ENCODE measurements around the gene CDH5. TPM values are rescaled to one million over a fixed set of nuclear protein-coding genes. Genes with fewer than 3 reads are reported as not detected.

The CDH5 gene
- total and polyA plus RNA-seq, 2 donors (not counting 3 experiments of a cell fraction or from before 2014, with no cell fraction given) = 765 to 815 TPM

DNA sequence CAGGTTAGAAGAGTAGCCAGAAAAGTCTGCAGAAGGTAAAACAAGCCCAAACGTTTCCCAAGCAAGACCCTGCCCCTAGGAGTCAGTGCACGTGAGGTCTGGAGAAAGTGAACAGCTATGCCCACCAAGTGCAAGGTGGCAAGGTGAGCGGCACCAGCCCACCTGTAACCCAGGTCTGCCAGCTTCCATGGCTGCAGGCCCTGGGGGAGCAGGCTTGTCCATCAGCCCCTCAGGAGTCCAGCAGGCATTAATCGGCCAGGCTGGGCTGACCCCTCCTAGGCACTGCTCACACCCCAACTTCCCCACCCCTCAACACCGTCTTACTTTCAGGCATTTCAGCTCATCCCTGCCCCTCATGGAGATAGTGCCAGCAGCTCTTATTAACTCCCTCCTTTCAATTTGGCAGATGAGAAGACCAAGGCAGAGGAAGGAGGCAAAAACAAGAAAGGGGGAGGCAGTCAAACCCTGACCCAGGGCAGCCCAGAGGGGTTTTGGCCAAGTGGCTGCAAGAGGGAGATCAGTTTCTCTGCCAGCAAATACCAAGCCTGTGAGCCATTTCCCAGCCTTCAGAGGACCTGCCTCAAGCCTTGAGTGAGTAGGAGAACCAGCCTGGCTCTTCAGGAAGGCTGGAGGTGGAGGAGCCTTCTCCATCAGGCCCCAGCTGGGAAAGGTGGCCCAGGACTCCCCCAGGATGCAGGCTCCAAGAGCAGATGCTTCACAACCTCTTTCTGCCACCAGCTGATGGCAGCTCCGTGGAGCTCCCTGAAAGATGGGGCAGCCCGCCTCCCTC, 75.3 kb downstream of the CDH5 start:
- POLR2A ChIA-PET = interaction anchor here (0.6 kb wide), 1 partner anchor 244 kb away, joined by 3 read pairs; no protein-coding TSS in a partner anchor

More for the DNA sequence above, 75.3 kb downstream of the CDH5 start:
- dilution Hi-C loops (cut with MboI; ENCODE audit: extremely low pct_ligation_motif_present, low sequenced_read_pairs) (no loop called here), intact Hi-C loops (cut with micrococcal nuclease) (no loop called here)
- Histone ChIP-seq H3K27ac (ENCODE audit: insufficient read depth, low read depth, low read length) (no peak overlapping the region), H3K4me1 (ENCODE audit: control insufficient read depth, extremely low read depth, insufficient read depth, low read length) (no peaks in the 10 kb centered on the region), H3K9me3 (replicated peaks; ENCODE audit: control insufficient read depth, insufficient read depth, low read length) (no peaks in the 10 kb centered on the region), H4K20me1 (replicated peaks; ENCODE audit: control insufficient read depth, extremely low read depth, insufficient read depth, low read length) (no peaks in the 10 kb centered on the region), H2AFZ (ENCODE audit: low read depth, low read length) (no peak overlapping the region), H3K27me3 (ENCODE audit: control insufficient read depth in 2 of 2, insufficient read depth in 2 of 2, low read length in 2 of 2) (peaks cover 4 to 18% of the 10 kb centered on the region in 2 experiments), H3K9me1 (replicated peaks; ENCODE audit: control insufficient read depth, extremely low read depth, insufficient read depth, low read length) (no peaks in the 10 kb centered on the region), H3K4me3 (replicated peaks in 1 of 3; ENCODE audit: insufficient read depth in 1 of 3, low read depth in 1 of 3, low read length in 3 of 3) (no peak overlapping the region), H3K79me2 (ENCODE audit: control insufficient read depth, insufficient read depth, low read length) (no peaks in the 10 kb centered on the region), H3K9ac (replicated peaks; ENCODE audit: extremely low read depth, insufficient read depth, low read length) (no peak overlapping the region), H3K4me2 (ENCODE audit: insufficient read depth, low read length) (no peak overlapping the region), H3K36me3 (ENCODE audit: control insufficient read depth in 2 of 2, extremely low read depth in 1 of 2, insufficient read depth in 2 of 2, low read length in 2 of 2) (no peaks in the 10 kb centered on the region)
- BruUV-seq (replicated peaks) = no TSS peak
- CTCF ChIA-PET = interaction anchor here (1.0 to 1.2 kb wide), 5 partner anchors 13 to 167 kb away, joined by 3 read pairs; no protein-coding TSS in a partner anchor
- no peak for FAIRE-seq
- TF ChIP-seq EZH2 (IDR thresholded peaks at IDR 0.05; ENCODE audit: borderline replicate concordance, low read depth, low read length, severe bottlenecking) (no peak), POLR2AphosphoS5 (IDR thresholded peaks at IDR 0.05; ENCODE audit: insufficient read depth, low read depth, low read length) (no peak), GATA2 (IDR thresholded peaks at IDR 0.05; ENCODE audit: insufficient read depth, insufficient read length, low read depth, low read length) (no peak), FOS (IDR thresholded peaks at IDR 0.05; ENCODE audit: borderline replicate concordance, insufficient read depth, low read length) (no peak), MYC (IDR thresholded peaks at IDR 0.05; ENCODE audit: low read depth, low read length) (no peak), JUN (IDR thresholded peaks at IDR 0.05; ENCODE audit: borderline replicate concordance, insufficient read depth, insufficient read length, low read depth) (no peak), POLR2A (IDR thresholded peaks at IDR 0.05; ENCODE audit: low read depth, low read length) (no peak)
- TF ChIP-seq, protein P1, sequence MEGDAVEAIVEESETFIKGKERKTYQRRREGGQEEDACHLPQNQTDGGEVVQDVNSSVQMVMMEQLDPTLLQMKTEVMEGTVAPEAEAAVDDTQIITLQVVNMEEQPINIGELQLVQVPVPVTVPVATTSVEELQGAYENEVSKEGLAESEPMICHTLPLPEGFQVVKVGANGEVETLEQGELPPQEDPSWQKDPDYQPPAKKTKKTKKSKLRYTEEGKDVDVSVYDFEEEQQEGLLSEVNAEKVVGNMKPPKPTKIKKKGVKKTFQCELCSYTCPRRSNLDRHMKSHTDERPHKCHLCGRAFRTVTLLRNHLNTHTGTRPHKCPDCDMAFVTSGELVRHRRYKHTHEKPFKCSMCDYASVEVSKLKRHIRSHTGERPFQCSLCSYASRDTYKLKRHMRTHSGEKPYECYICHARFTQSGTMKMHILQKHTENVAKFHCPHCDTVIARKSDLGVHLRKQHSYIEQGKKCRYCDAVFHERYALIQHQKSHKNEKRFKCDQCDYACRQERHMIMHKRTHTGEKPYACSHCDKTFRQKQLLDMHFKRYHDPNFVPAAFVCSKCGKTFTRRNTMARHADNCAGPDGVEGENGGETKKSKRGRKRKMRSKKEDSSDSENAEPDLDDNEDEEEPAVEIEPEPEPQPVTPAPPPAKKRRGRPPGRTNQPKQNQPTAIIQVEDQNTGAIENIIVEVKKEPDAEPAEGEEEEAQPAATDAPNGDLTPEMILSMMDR (IDR thresholded peaks at IDR 0.05; ENCODE audit: extremely low read depth in 1 of 2, insufficient read depth in 1 of 2, low read depth in 1 of 2, low read length in 2 of 2) = no peak
- TF ChIP-seq, protein P2, sequence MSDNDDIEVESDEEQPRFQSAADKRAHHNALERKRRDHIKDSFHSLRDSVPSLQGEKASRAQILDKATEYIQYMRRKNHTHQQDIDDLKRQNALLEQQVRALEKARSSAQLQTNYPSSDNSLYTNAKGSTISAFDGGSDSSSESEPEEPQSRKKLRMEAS (IDR thresholded peaks at IDR 0.05; ENCODE audit: insufficient read depth, insufficient read length) = no peak
- no peak for DNase-seq (ENCODE audit: low read depth, low spot score)

Measured in endothelial cell of umbilical vein (primary cell).